Fibroblast of mammary gland (primary cell): ENCODE results near the gene MUC12.
"Not testable (repeated sequence)": the region's sequence is repeated elsewhere in the genome, so short reads cannot be mapped to it uniquely, and the experiment has no call there.

Experiments used
- DNase-seq: peaks from one replicate; pipeline ENCODE4 v3.0.0-alpha.2; 2010; ENCODE audit warnings: low read depth
- H3K4me3 ChIP-seq: 2 replicates; pipeline ENCODE4 v1.5.1; 2011; ENCODE audit warnings: low read depth, mild to moderate bottlenecking, low read length, moderate library complexity; ENCODE audit not compliant: control insufficient read depth
- CTCF ChIP-seq: conservative IDR thresholded peaks from 2 replicates; pipeline ENCODE4 v1.5.1; 2011; ENCODE audit warnings: low read depth, low read length, inconsistent platforms; ENCODE audit not compliant: control insufficient read depth, insufficient read depth

MUC12 gene

GRCh38 chr7:100969066-100969615 lies at the start of gene MUC12:
TSS of gene MUC12 (plus strand) at chr7:100969565. CDS start at chr7:100969623, 58 bp downstream.
- no peak for TF ChIP-seq CTCF
- H3K4me3 ChIP-seq, result no peak within 1 kb of the TSS
- no peak for DNase-seq

- not testable (repeated sequence) for DNase-seq
Observed at GRCh38 chr7:100919779-100920437, 49.5 kb upstream of the MUC12 start.

GRCh38 chr7:100921039-100921438 lies 48.3 kb upstream of the MUC12 start:
- no peak for DNase-seq
- no peak overlapping the region for H3K4me3 ChIP-seq
- no peak for TF ChIP-seq CTCF

More at GRCh38 chr7:100919779-100920437, 49.5 kb upstream of the MUC12 start:
- not testable (repeated sequence) for H3K4me3 ChIP-seq

GRCh38 chr7:100923616-100924015 lies 45.7 kb upstream of the MUC12 start:
- not testable (repeated sequence) for DNase-seq, H3K4me3 ChIP-seq

GRCh38 chr7:100929808-100930174 lies 39.6 kb upstream of the MUC12 start:
- TF ChIP-seq CTCF, result no peak
- H3K4me3 ChIP-seq, result no peak overlapping the region
- no peak for DNase-seq

GRCh38 chr7:100933734-100934133 lies 35.6 kb upstream of the MUC12 start:
- TF ChIP-seq CTCF, result no peak
- no peak overlapping the region for H3K4me3 ChIP-seq
- DNase-seq, result no peak

GRCh38 chr7:100935381-100935780 lies 34.0 kb upstream of the MUC12 start:
- H3K4me3 ChIP-seq, DNase-seq: not testable (repeated sequence)

GRCh38 chr7:100936167-100936566 lies 33.2 kb upstream of the MUC12 start:
- not testable (repeated sequence) for H3K4me3 ChIP-seq, DNase-seq

GRCh38 chr7:100942045-100942774 lies 27.2 kb upstream of the MUC12 start:
- no peak for TF ChIP-seq CTCF
- DNase-seq, result no peak
- H3K4me3 ChIP-seq, result no peak overlapping the region
